Ascending aorta (tissue), 2 donors: ENCODE results near the gene HS3ST5. TPM values are rescaled to one million over a fixed set of nuclear protein-coding genes. Genes with fewer than 3 reads are reported as not detected.

Experiments
- DNase-seq, 2 donors: peaks; one replicate each; pipeline ENCODE4 v3.0.0-alpha.2; 2019; ENCODE audit warnings: low spot score in 2 of 2
- H3K27ac ChIP-seq, 2 donors: fragments of 200-600 bp; sonication (generic); one replicate each; pipeline ENCODE4 v1.5.1; 2016 to 2017; ENCODE audit warnings: mild to moderate bottlenecking in 1 of 2
- H3K27me3 ChIP-seq: fragments of 200-600 bp; sonication (generic); one replicate; pipeline ENCODE4 v1.5.1; 2017
- H3K36me3 ChIP-seq, 2 donors: fragments of 200-600 bp; sonication (generic); one replicate each; pipeline ENCODE4 v1.5.1; 2016
- H3K4me1 ChIP-seq, 2 donors: fragments of 200-600 bp; sonication (generic); one replicate each; pipeline ENCODE4 v1.5.1; 2016 to 2017; ENCODE audit warnings: mild to moderate bottlenecking in 1 of 2
- H3K4me3 ChIP-seq, 2 donors: fragments of 200-600 bp; sonication (generic); one replicate each; pipeline ENCODE4 v1.5.1; 2016 to 2017; ENCODE audit warnings: mild to moderate bottlenecking in 1 of 2
- H3K9me3 ChIP-seq, 2 donors: fragments of 200-600 bp; sonication (generic); one replicate each; pipeline ENCODE4 v1.5.1; 2016
- intact Hi-C: fragments of 100-400 bp; cut with DNase I; formaldehyde crosslinking; loops from one replicate; pipeline ENCODE4 v1.15.1; 2023
- total RNA-seq: library from RNA; depleted of rRNA; stranded (reverse); fragments of >200 nt; gene quantifications from one replicate; pipeline ENCODE4 v1.1.0, GENCODE V29; 2016
- TF ChIP-seq, protein P1 (sequence below), 3 experiments: fragments of 200-600 bp in 2 of 3; fragments of 450-650 bp in 1 of 3; sonication (generic) in 2 of 3; IDR thresholded peaks; one replicate each; pipeline ENCODE4 v1.5.1; 2016 to 2019; ENCODE audit warnings: antibody characterized with exemption in 3 of 3, mild to moderate bottlenecking in 1 of 3, moderate library complexity in 1 of 3

The HS3ST5 gene
- total RNA-seq, 1 donor from 2014 or later: not detected

DNA sequence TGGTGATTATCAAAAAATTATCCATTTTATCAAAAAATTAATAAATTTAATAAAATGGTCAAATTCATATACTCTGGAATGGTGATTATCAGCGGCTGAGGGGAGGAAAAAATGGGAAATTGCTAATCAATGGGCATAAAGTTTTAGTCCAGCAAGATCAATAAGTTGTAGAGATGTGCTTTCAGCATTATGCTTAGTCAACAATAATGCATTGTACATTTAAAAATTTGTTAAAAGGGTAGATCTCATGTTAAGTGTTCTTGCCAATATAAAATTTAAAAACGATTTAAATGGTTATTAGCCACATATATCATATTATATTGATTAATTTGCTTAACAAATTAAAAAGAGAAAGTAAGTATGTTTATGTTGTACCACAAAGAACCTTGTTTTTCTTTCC is 56.6 kb downstream of the HS3ST5 start:
- Histone ChIP-seq H3K4me3 (no peak overlapping the region), H3K4me1 (no peaks in the 10 kb centered on the region), H3K9me3 (no peaks in the 10 kb centered on the region), H3K27ac (no peak overlapping the region), H3K27me3 (no peaks in the 10 kb centered on the region), H3K36me3 (no peaks in the 10 kb centered on the region)
- intact Hi-C loops: no loop called here
- no peak for DNase-seq
- TF ChIP-seq, protein P1, sequence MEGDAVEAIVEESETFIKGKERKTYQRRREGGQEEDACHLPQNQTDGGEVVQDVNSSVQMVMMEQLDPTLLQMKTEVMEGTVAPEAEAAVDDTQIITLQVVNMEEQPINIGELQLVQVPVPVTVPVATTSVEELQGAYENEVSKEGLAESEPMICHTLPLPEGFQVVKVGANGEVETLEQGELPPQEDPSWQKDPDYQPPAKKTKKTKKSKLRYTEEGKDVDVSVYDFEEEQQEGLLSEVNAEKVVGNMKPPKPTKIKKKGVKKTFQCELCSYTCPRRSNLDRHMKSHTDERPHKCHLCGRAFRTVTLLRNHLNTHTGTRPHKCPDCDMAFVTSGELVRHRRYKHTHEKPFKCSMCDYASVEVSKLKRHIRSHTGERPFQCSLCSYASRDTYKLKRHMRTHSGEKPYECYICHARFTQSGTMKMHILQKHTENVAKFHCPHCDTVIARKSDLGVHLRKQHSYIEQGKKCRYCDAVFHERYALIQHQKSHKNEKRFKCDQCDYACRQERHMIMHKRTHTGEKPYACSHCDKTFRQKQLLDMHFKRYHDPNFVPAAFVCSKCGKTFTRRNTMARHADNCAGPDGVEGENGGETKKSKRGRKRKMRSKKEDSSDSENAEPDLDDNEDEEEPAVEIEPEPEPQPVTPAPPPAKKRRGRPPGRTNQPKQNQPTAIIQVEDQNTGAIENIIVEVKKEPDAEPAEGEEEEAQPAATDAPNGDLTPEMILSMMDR (IDR thresholded peaks at IDR 0.05): no peak

DNA sequence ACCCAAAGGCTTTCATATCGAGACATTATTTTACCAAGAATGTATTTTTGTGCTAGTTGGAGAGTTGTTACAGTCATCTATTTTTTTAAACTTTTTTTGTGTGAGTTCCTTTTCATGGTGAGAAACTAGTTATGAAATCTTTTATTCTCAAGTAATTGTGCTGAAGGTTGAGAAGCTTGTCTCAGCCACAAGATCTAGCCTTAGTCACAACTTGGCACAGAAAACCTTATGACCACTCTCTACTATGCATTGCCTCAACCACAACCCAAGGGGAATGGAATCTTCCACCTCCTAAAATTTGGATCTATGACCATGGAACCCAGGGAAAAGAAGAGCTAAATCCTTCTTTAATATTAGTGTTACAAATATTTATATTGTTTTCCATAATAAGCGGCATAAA is 58.5 kb downstream of the HS3ST5 start:
- no peak overlapping the region for H3K4me3 ChIP-seq
- no peaks in the 10 kb centered on the region for H3K36me3 ChIP-seq
- no peak overlapping the region for H3K27ac ChIP-seq
- TF ChIP-seq, protein P1 (IDR thresholded peaks at IDR 0.05): no peak
- no peak for DNase-seq
- intact Hi-C loops: no loop called here
- H3K9me3 ChIP-seq: no peaks in the 10 kb centered on the region
- H3K4me1 ChIP-seq: no peaks in the 10 kb centered on the region
- no peaks in the 10 kb centered on the region for H3K27me3 ChIP-seq

GRCh38 chr6:114282292-114282691 is 60.5 kb downstream of the HS3ST5 start:
- Histone ChIP-seq H3K36me3 (no peaks in the 10 kb centered on the region), H3K27ac (no peak overlapping the region), H3K9me3 (no peaks in the 10 kb centered on the region), H3K4me3 (no peak overlapping the region), H3K27me3 (no peaks in the 10 kb centered on the region), H3K4me1 (no peaks in the 10 kb centered on the region)
- intact Hi-C loops: no loop called here
- TF ChIP-seq, protein P1 (IDR thresholded peaks at IDR 0.05): no peak
- no peak for DNase-seq

GRCh38 chr6:114281496-114281895 is 61.3 kb downstream of the HS3ST5 start:
- no peaks in the 10 kb centered on the region for H3K9me3 ChIP-seq
- TF ChIP-seq, protein P1 (IDR thresholded peaks at IDR 0.05): no peak
- DNase-seq: no peak
- intact Hi-C loops: no loop called here
- H3K27ac ChIP-seq: no peak overlapping the region
- H3K36me3 ChIP-seq: no peaks in the 10 kb centered on the region
- no peaks in the 10 kb centered on the region for H3K4me1 ChIP-seq
- H3K27me3 ChIP-seq: no peaks in the 10 kb centered on the region
- H3K4me3 ChIP-seq: no peak overlapping the region

DNA sequence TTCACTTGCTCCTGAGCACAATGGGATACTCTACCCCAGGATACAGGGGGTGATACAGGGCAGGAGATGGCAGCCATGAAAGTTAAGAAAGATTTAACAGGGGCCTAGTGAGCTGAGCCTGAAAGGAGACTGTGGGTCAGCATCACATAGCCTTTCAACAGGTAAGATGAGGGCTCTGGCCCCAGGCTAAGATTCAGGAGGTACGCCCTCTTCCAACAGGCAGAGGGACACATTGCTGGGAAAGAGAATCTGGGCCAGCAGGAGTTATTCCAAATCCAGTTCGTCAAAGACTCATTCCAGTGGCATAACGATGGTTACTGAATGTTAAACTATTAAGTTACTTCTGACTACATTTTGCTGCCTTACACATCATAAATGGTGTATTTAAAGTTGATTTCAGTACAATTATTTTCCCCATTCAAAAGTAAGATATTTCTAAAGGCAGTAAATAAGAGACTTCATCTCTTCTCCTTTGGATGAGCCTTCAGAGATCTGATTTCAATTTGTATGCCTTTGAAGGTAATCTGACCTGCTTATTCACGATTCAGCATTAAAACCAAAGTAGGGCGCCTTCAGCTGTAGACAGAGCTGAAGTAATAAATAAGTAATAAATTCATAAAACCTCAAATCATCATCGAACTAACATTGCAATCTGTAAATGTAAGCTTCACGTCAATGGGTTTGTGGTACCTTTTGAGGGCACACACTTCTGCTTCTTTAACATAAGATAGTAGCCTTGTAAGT is 62.4 kb downstream of the HS3ST5 start:
- Histone ChIP-seq H3K36me3 (no peaks in the 10 kb centered on the region), H3K4me1 (no peaks in the 10 kb centered on the region), H3K4me3 (no peak overlapping the region), H3K27ac (no peak overlapping the region), H3K9me3 (no peaks in the 10 kb centered on the region), H3K27me3 (no peaks in the 10 kb centered on the region)
- TF ChIP-seq, protein P1 (IDR thresholded peaks at IDR 0.05): no peak
- no peak for DNase-seq
- intact Hi-C loops: no loop called here
